Upper lobe of left lung (tissue), 4 donors: ENCODE data around the gene FAM3B.

Source experiments
- EP300 ChIP-seq, 4 donors: sonication (generic); formaldehyde crosslinking; IDR thresholded peaks; one replicate each; pipeline ENCODE4 v1.5.1; 2017; ENCODE audit warnings: antibody characterized with exemption in 4 of 4, control low read depth in 2 of 4
- POLR2A ChIP-seq, 4 donors: fragments of 450-650 bp; IDR thresholded peaks; one replicate each; pipeline ENCODE4 v1.5.1; 2016 to 2017; ENCODE audit warnings: antibody characterized with exemption in 4 of 4, mild to moderate bottlenecking in 2 of 4
- POLR2AphosphoS5 ChIP-seq, 2 donors: sonication (generic); formaldehyde crosslinking; IDR thresholded peaks; one replicate each; pipeline ENCODE4 v1.5.1; 2017; ENCODE audit warnings: antibody characterized with exemption in 2 of 2
- TF ChIP-seq, protein P1 (sequence below), 6 experiments: fragments of 450-650 bp in 4 of 6; fragments of 200-600 bp in 2 of 6; sonication (generic) in 2 of 6; IDR thresholded peaks; one replicate each; pipeline ENCODE4 v1.5.1; 2016 to 2019; ENCODE audit warnings: antibody characterized with exemption in 6 of 6

DNA sequence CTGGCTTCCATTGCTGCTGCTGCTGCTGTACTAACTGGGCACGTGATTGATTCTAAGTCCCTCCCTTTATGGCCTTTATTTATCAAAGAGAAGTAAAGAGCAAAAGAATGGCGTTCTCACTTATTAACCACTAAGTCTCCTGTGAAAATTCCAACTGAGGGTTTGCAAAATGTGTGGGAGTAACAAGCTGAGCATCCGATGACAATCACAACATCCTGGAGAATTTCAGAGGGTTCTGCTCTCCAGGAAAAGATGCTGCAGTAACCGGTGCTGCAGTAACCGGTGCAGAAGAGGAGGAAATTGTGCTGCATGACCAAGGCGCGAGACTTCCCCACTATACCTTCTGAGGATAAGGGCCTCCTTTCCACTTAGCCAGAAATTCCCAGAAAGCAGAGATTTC, 32.5 kb downstream of the FAM3B start:
- TF ChIP-seq POLR2AphosphoS5 (IDR thresholded peaks at IDR 0.05) (no peak), EP300 (IDR thresholded peaks at IDR 0.05) (no peak), POLR2A (IDR thresholded peaks at IDR 0.05) (no peak)
- TF ChIP-seq, protein P1, sequence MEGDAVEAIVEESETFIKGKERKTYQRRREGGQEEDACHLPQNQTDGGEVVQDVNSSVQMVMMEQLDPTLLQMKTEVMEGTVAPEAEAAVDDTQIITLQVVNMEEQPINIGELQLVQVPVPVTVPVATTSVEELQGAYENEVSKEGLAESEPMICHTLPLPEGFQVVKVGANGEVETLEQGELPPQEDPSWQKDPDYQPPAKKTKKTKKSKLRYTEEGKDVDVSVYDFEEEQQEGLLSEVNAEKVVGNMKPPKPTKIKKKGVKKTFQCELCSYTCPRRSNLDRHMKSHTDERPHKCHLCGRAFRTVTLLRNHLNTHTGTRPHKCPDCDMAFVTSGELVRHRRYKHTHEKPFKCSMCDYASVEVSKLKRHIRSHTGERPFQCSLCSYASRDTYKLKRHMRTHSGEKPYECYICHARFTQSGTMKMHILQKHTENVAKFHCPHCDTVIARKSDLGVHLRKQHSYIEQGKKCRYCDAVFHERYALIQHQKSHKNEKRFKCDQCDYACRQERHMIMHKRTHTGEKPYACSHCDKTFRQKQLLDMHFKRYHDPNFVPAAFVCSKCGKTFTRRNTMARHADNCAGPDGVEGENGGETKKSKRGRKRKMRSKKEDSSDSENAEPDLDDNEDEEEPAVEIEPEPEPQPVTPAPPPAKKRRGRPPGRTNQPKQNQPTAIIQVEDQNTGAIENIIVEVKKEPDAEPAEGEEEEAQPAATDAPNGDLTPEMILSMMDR (IDR thresholded peaks at IDR 0.05), result no peak
